ENCODE data around the gene TPRN. TPM values are rescaled to one million over a fixed set of nuclear protein-coding genes. Genes with fewer than 3 reads are reported as not detected.

The TPRN gene
- total and polyA plus RNA-seq, 2 donors (not counting 3 experiments of a cell fraction or from before 2014, with no cell fraction given) = 4.3 to 12.4 TPM

DNA sequence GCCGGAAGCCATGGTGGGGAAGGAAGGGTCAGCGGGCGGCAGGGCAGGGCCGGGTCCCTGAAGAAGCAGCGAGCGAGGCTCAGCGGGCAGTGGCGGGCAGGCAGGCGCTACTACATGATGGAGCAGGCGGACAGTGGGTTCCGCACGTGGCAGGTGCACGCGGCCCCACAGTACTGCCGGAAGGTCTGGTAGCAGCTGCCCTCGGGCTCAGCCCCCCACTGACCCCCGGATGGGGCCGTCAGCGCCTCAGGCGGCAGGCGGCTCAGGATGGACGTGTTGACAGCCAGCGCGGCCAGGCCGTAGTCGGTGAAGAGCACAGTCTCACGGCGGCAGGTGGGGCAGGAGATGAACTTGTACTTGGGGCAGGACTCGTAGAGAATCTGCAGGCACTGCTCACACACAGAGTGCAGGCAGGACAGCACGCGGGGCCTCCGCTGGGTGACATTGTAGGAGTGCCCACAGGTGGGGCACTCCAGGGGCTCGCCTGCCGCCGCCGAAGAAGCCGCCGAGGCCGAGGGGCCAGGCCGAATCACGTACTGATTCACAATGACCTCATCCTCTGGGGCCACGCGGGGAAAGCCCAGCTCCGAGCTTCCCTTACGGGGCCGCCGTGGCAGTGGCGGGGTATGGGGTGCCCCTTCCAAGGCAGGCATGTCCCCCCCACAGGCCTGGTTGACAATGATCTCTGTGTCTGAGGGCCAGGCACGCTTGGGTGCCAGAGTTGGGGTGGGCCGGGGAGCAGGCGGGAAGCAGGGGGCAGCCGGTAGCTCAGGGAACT is 20.0 kb upstream of the TPRN start:
- Histone ChIP-seq H3K4me1 (ENCODE audit: control insufficient read depth, extremely low read depth, insufficient read depth, low read length) (peaks cover 18% of the 10 kb centered on the region), H3K27ac (ENCODE audit: insufficient read depth, low read depth, low read length) (no peak overlapping the region), H3K9me3 (replicated peaks; ENCODE audit: control insufficient read depth, insufficient read depth, low read length) (no peaks in the 10 kb centered on the region), H3K4me3 (replicated peaks in 1 of 3; ENCODE audit: insufficient read depth in 1 of 3, low read depth in 1 of 3, low read length in 3 of 3) (no peak overlapping the region), H3K27me3 (ENCODE audit: control insufficient read depth in 2 of 2, insufficient read depth in 2 of 2, low read length in 2 of 2) (no peaks in the 10 kb centered on the region), H3K79me2 (ENCODE audit: control insufficient read depth, insufficient read depth, low read length) (no peaks in the 10 kb centered on the region), H3K4me2 (ENCODE audit: insufficient read depth, low read length) (no peak overlapping the region), H3K9ac (replicated peaks; ENCODE audit: extremely low read depth, insufficient read depth, low read length) (no peak overlapping the region), H4K20me1 (replicated peaks; ENCODE audit: control insufficient read depth, extremely low read depth, insufficient read depth, low read length) (no peaks in the 10 kb centered on the region), H3K9me1 (replicated peaks; ENCODE audit: control insufficient read depth, extremely low read depth, insufficient read depth, low read length) (no peaks in the 10 kb centered on the region), H3K36me3 (ENCODE audit: control insufficient read depth in 2 of 2, extremely low read depth in 1 of 2, insufficient read depth in 2 of 2, low read length in 2 of 2) (peaks cover 0 to 2% of the 10 kb centered on the region in 2 experiments), H2AFZ (ENCODE audit: low read depth, low read length) (no peak overlapping the region)
- ChIA-PET CTCF (no interaction called here), POLR2A (no interaction called here)
- FAIRE-seq = no peak
- intact Hi-C loops (cut with micrococcal nuclease) (no loop called here), dilution Hi-C loops (cut with MboI; ENCODE audit: extremely low pct_ligation_motif_present, low sequenced_read_pairs) (no loop called here)
- TF ChIP-seq POLR2AphosphoS5 (IDR thresholded peaks at IDR 0.05; ENCODE audit: insufficient read depth, low read depth, low read length) = no peak
- no peak for TF ChIP-seq EZH2 (IDR thresholded peaks at IDR 0.05; ENCODE audit: borderline replicate concordance, low read depth, low read length, severe bottlenecking)
- TF ChIP-seq POLR2A (IDR thresholded peaks at IDR 0.05; ENCODE audit: low read depth, low read length) = no peak
- no peak for TF ChIP-seq GATA2 (IDR thresholded peaks at IDR 0.05; ENCODE audit: insufficient read depth, insufficient read length, low read depth, low read length)
- no peak for DNase-seq (ENCODE audit: low read depth, low spot score)
- BruUV-seq (replicated peaks) = no TSS peak

GRCh38 chr9:137219757-137220316 is 19.3 kb upstream of the TPRN start:
- FAIRE-seq = no peak
- POLR2A ChIA-PET = no interaction called here

More at GRCh38 chr9:137219757-137220316, 19.3 kb upstream of the TPRN start:
- Histone ChIP-seq H3K4me1 (ENCODE audit: control insufficient read depth, extremely low read depth, insufficient read depth, low read length) (peaks cover 18% of the 10 kb centered on the region), H3K4me3 (replicated peaks in 1 of 3; ENCODE audit: insufficient read depth in 1 of 3, low read depth in 1 of 3, low read length in 3 of 3) (no peak overlapping the region), H3K9me1 (replicated peaks; ENCODE audit: control insufficient read depth, extremely low read depth, insufficient read depth, low read length) (no peaks in the 10 kb centered on the region), H3K9ac (replicated peaks; ENCODE audit: extremely low read depth, insufficient read depth, low read length) (no peak overlapping the region), H3K27ac (ENCODE audit: insufficient read depth, low read depth, low read length) (no peak overlapping the region), H3K27me3 (ENCODE audit: control insufficient read depth in 2 of 2, insufficient read depth in 2 of 2, low read length in 2 of 2) (no peaks in the 10 kb centered on the region), H3K9me3 (replicated peaks; ENCODE audit: control insufficient read depth, insufficient read depth, low read length) (no peaks in the 10 kb centered on the region), H4K20me1 (replicated peaks; ENCODE audit: control insufficient read depth, extremely low read depth, insufficient read depth, low read length) (no peaks in the 10 kb centered on the region), H3K4me2 (ENCODE audit: insufficient read depth, low read length) (no peak overlapping the region), H3K36me3 (ENCODE audit: control insufficient read depth in 2 of 2, extremely low read depth in 1 of 2, insufficient read depth in 2 of 2, low read length in 2 of 2) (peaks cover 0 to 2% of the 10 kb centered on the region in 2 experiments), H2AFZ (ENCODE audit: low read depth, low read length) (no peak overlapping the region), H3K79me2 (ENCODE audit: control insufficient read depth, insufficient read depth, low read length) (no peaks in the 10 kb centered on the region)
- BruUV-seq (replicated peaks) = no TSS peak
- DNase-seq (ENCODE audit: low read depth, low spot score) = no peak
- CTCF ChIA-PET = interaction anchor here (2.1 kb wide), 1 partner anchor 17 kb away, joined by 8 read pairs; no protein-coding TSS in a partner anchor
- dilution Hi-C loops (cut with MboI; ENCODE audit: extremely low pct_ligation_motif_present, low sequenced_read_pairs) (no loop called here), intact Hi-C loops (cut with micrococcal nuclease) (no loop called here)
- TF ChIP-seq POLR2A (IDR thresholded peaks at IDR 0.05; ENCODE audit: low read depth, low read length) (no peak), POLR2AphosphoS5 (IDR thresholded peaks at IDR 0.05; ENCODE audit: insufficient read depth, low read depth, low read length) (no peak), EZH2 (IDR thresholded peaks at IDR 0.05; ENCODE audit: borderline replicate concordance, low read depth, low read length, severe bottlenecking) (no peak), GATA2 (IDR thresholded peaks at IDR 0.05; ENCODE audit: insufficient read depth, insufficient read length, low read depth, low read length) (no peak), CTCF (IDR thresholded peaks at IDR 0.05; ENCODE audit: extremely low read depth in 1 of 2, insufficient read depth in 1 of 2, low read depth in 1 of 2, low read length in 2 of 2) (no peak)
- TF ChIP-seq, protein P1, sequence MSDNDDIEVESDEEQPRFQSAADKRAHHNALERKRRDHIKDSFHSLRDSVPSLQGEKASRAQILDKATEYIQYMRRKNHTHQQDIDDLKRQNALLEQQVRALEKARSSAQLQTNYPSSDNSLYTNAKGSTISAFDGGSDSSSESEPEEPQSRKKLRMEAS (IDR thresholded peaks at IDR 0.05; ENCODE audit: insufficient read depth, insufficient read length) = no peak
